Prostate gland (tissue), 2 donors: ENCODE data around the gene SLC1A7. TPM values are rescaled to one million over a fixed set of nuclear protein-coding genes. Genes with fewer than 3 reads are reported as not detected.

Source experiments
- DNase-seq: peaks from one replicate; pipeline ENCODE4 v3.0.0-alpha.2; 2019; ENCODE audit warnings: low spot score
- H3K27ac ChIP-seq, 2 donors: fragments of 200-600 bp; sonication (generic); 2 replicates each; pipeline ENCODE4 v1.5.1; 2017 to 2019
- H3K27me3 ChIP-seq: fragments of 200-600 bp; sonication (generic); replicated peaks from 2 replicates; pipeline ENCODE4 v1.5.1; 2019; ENCODE audit not compliant: insufficient read depth
- H3K36me3 ChIP-seq, 2 donors: fragments of 200-600 bp; sonication (generic); 1 replicate in 1 of 2; 2 replicates in 1 of 2; pipeline versions ENCODE4 v1.5.1 to v1.8.1; 2017 to 2019
- H3K4me1 ChIP-seq: fragments of 200-600 bp; sonication (generic); replicated peaks from 2 replicates; pipeline ENCODE4 v1.5.1; 2019
- H3K4me3 ChIP-seq, 2 donors: fragments of 200-600 bp; sonication (generic); 2 replicates each; pipeline ENCODE4 v1.5.1; 2017 to 2019
- H3K9me3 ChIP-seq: fragments of 200-600 bp; sonication (generic); 2 replicates; pipeline ENCODE4 v1.5.1; 2017
- CTCF ChIP-seq, 4 experiments: fragments of 200-600 bp in 2 of 4; fragments of 450-650 bp in 2 of 4; sonication (generic) in 2 of 4; IDR thresholded peaks; 1 replicate in 3 of 4; 2 replicates in 1 of 4; pipeline ENCODE4 v1.5.1; 2016 to 2019; ENCODE audit warnings: antibody characterized with exemption in 4 of 4, mild to moderate bottlenecking in 2 of 4, moderate library complexity in 2 of 4
- POLR2A ChIP-seq: fragments of 450-650 bp; IDR thresholded peaks from one replicate; pipeline ENCODE4 v1.6.1; 2016; ENCODE audit warnings: antibody characterized with exemption, mild to moderate bottlenecking
- POLR2AphosphoS5 ChIP-seq: sonication (generic); formaldehyde crosslinking; IDR thresholded peaks from one replicate; pipeline ENCODE4 v1.6.1; 2017; ENCODE audit warnings: antibody characterized with exemption
- WGBS: methylation state at CpG from one replicate; pipeline ENCODE4 v1.1.5; 2018; 5-methylcytosine and 5-hydroxymethylcytosine counted together
- intact Hi-C: fragments of 100-400 bp; cut with DNase I; formaldehyde crosslinking; loops from one replicate; pipeline ENCODE4 v1.14.2; 2022
- total RNA-seq, 2 donors: library from RNA; depleted of rRNA; stranded (reverse); fragments of >200 nt; gene quantifications; one replicate each; pipeline ENCODE4 v1.1.0, GENCODE V29; 2016

The SLC1A7 gene
- total RNA-seq, 2 donors from 2014 or later: 1.8 TPM; not detected in 1

- no peaks in the 10 kb centered on the region for H3K4me1 ChIP-seq
- no peak for TF ChIP-seq POLR2A
- no peak for TF ChIP-seq CTCF (IDR thresholded peaks at IDR 0.05)
- TF ChIP-seq POLR2AphosphoS5: no peak
- H3K27ac ChIP-seq: peak overlapping the region; percentile 24 to 41
- no peak overlapping the region for H3K4me3 ChIP-seq
- H3K36me3 ChIP-seq: no peaks in the 10 kb centered on the region
- H3K27me3 ChIP-seq: no peaks in the 10 kb centered on the region
- intact Hi-C loops: no loop called here
- no peak for DNase-seq
- H3K9me3 ChIP-seq: no peaks in the 10 kb centered on the region
- 65% methylated on average over 10 of the region's 10 CpGs for WGBS
Measured at GRCh38 chr1:53122201-53122885, 20.1 kb downstream of the SLC1A7 start.

GRCh38 chr1:53121319-53122172 is 20.9 kb downstream of the SLC1A7 start:
- DNase-seq: no peak
- Histone ChIP-seq H3K4me1 (no peaks in the 10 kb centered on the region), H3K36me3 (no peaks in the 10 kb centered on the region), H3K27me3 (no peaks in the 10 kb centered on the region), H3K27ac (no peak overlapping the region), H3K4me3 (no peak overlapping the region), H3K9me3 (no peaks in the 10 kb centered on the region)
- no peak for TF ChIP-seq POLR2AphosphoS5
- no peak for TF ChIP-seq POLR2A
- no peak for TF ChIP-seq CTCF (IDR thresholded peaks at IDR 0.05)
- intact Hi-C loops: no loop called here
- 44% methylated on average over 17 of the region's 18 CpGs for WGBS

- Histone ChIP-seq H3K27ac (no peak overlapping the region), H3K4me3 (no peak overlapping the region), H3K9me3 (no peaks in the 10 kb centered on the region), H3K36me3 (no peaks in the 10 kb centered on the region), H3K27me3 (no peaks in the 10 kb centered on the region), H3K4me1 (no peaks in the 10 kb centered on the region)
- WGBS: 83% methylated on average over 12 of the region's 12 CpGs
- intact Hi-C loops: no loop called here
- TF ChIP-seq CTCF (IDR thresholded peaks at IDR 0.05) (no peak), POLR2A (no peak), POLR2AphosphoS5 (no peak)
- DNase-seq: no peak
Measured at GRCh38 chr1:53120659-53121058, 21.8 kb downstream of the SLC1A7 start.

GRCh38 chr1:53117836-53118235 is 24.6 kb downstream of the SLC1A7 start:
- intact Hi-C loops: no loop called here
- H3K9me3 ChIP-seq: no peaks in the 10 kb centered on the region
- H3K36me3 ChIP-seq: no peaks in the 10 kb centered on the region
- DNase-seq: no peak
- H3K4me3 ChIP-seq: no peak overlapping the region
- no peaks in the 10 kb centered on the region for H3K27me3 ChIP-seq
- TF ChIP-seq POLR2AphosphoS5: no peak
- TF ChIP-seq CTCF (IDR thresholded peaks at IDR 0.05): no peak
- TF ChIP-seq POLR2A: no peak
- H3K4me1 ChIP-seq: no peaks in the 10 kb centered on the region
- WGBS: 95% methylated on average over 9 of the region's 9 CpGs
- no peak overlapping the region for H3K27ac ChIP-seq
